Measurements from ENCODE around the gene NTRK2. TPM values are rescaled to one million over a fixed set of nuclear protein-coding genes. Genes with fewer than 3 reads are reported as not detected.

Gene NTRK2
- total and polyA plus RNA-seq, 3 donors from 2014 or later = 5.3 to 10.8 (median 5.6) TPM

DNA sequence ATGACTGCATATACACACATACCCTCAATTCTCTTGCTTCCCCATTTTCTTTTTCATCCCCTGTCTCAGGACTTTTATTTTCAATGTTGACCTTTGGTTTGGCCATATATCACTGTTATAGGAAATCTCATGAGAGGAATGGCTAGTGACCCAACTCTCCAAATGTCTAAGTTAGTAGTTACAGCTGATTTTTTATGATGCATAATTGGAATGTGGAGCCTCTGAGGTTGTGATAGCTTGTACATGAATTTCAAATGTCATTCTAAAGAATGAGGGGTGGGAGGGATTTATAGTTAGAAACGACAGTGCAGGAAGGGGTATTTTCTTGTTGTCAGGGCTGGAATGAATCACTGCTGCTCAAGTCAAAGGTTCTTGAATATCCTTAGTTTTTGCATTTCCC lies 356.1 kb downstream of the NTRK2 start:
- WGBS, 2 donors = 24 to 27% methylated on average over 1 of the region's 1 CpG
- intact Hi-C loops (cut with DNase I; ENCODE audit: low total_unique reads) = no loop called here
- Histone ChIP-seq H3K4me3 (no peak overlapping the region), H3K27ac (no peak overlapping the region), H3K27me3 (no peaks in the 10 kb centered on the region), H3K4me1 (no peaks in the 10 kb centered on the region), H3K9me3 (no peaks in the 10 kb centered on the region), H3K36me3 (ENCODE audit: low read depth, missing control alignments) (no peaks in the 10 kb centered on the region)
- TF ChIP-seq POLR2A (IDR thresholded peaks at IDR 0.05) (no peak), CTCF (IDR thresholded peaks at IDR 0.05) (no peak)
- no peak for DNase-seq

DNA sequence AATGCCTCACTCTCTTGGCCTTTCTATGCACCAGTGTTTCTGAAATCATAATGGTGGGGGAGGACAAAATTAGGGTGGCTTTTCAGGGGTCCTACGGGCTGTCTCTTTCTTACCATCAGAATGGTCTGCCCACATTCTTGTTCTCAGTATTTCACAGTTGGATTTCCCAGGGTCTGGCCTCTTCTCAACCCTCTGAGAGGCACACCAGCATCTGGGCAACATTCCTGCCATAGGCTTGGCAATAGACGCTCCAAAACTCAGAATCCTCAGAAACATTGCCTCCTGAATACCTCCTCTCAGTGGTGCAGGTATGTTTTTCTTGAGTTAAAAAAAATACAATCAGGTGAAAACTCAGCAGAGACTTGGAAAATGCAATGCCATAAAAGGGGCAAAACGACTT lies 358.3 kb downstream of the NTRK2 start:
- no peak for TF ChIP-seq CTCF (IDR thresholded peaks at IDR 0.05)
- no peak for TF ChIP-seq POLR2A (IDR thresholded peaks at IDR 0.05)
- H3K9me3 ChIP-seq = no peaks in the 10 kb centered on the region
- H3K4me1 ChIP-seq = no peaks in the 10 kb centered on the region
- no peak overlapping the region for H3K4me3 ChIP-seq
- H3K27me3 ChIP-seq = no peaks in the 10 kb centered on the region
- intact Hi-C loops (cut with DNase I; ENCODE audit: low total_unique reads) = no loop called here
- DNase-seq = no peak
- 78 to 91% methylated on average over 3 of the region's 3 CpGs for WGBS, 2 donors
- no peak overlapping the region for H3K27ac ChIP-seq
- no peaks in the 10 kb centered on the region for H3K36me3 ChIP-seq (ENCODE audit: low read depth, missing control alignments)

DNA sequence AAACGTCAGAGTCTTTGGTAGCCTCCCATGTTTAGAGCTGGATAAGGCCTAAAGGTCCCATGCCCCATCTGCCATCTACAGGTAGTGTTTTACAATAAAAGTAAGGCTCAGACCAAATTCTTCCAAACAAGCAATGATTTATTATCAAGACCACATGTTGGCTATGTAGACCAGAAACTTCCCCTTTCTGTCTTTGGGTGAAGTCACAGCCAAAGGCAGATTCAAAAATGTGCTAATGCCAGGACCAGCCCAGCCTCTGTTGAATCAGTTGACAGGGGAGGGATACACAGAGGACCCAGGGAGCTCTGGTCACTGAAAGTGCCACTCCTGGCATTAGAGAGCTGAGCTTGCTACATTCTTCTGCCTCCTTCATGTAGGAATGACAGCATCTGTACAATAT lies 360.8 kb downstream of the NTRK2 start:
- WGBS, 2 donors = 50 to 75% methylated on average over 1 of the region's 1 CpG

GRCh38 chr9:85036496-85036895 lies 367.0 kb downstream of the NTRK2 start:
- no peaks in the 10 kb centered on the region for H3K27me3 ChIP-seq
- H3K4me3 ChIP-seq = no peak overlapping the region
- TF ChIP-seq CTCF (IDR thresholded peaks at IDR 0.05) = no peak
- no peak for TF ChIP-seq POLR2A (IDR thresholded peaks at IDR 0.05)
- H3K4me1 ChIP-seq = peaks cover 4% of the 10 kb centered on the region
- no peak overlapping the region for H3K27ac ChIP-seq
- WGBS, 2 donors = 47 to 82% methylated on average over 2 of the region's 2 CpGs
- H3K9me3 ChIP-seq = no peaks in the 10 kb centered on the region
- intact Hi-C loops (cut with DNase I; ENCODE audit: low total_unique reads) = no loop called here
- DNase-seq = no peak
- H3K36me3 ChIP-seq (ENCODE audit: low read depth, missing control alignments) = no peaks in the 10 kb centered on the region

More for the DNA sequence above, 360.8 kb downstream of the NTRK2 start:
- H3K4me1 ChIP-seq = no peaks in the 10 kb centered on the region
- intact Hi-C loops (cut with DNase I; ENCODE audit: low total_unique reads) = no loop called here
- H3K27me3 ChIP-seq = no peaks in the 10 kb centered on the region
- H3K36me3 ChIP-seq (ENCODE audit: low read depth, missing control alignments) = no peaks in the 10 kb centered on the region
- no peak for DNase-seq
- H3K4me3 ChIP-seq = no peak overlapping the region
- TF ChIP-seq POLR2A (IDR thresholded peaks at IDR 0.05) (no peak), CTCF (IDR thresholded peaks at IDR 0.05) (no peak)
- no peaks in the 10 kb centered on the region for H3K9me3 ChIP-seq
- no peak overlapping the region for H3K27ac ChIP-seq

- no peak overlapping the region for H3K4me3 ChIP-seq
- no peak overlapping the region for H3K27ac ChIP-seq
- DNase-seq = no peak
- intact Hi-C loops (cut with DNase I; ENCODE audit: low total_unique reads) = no loop called here
- TF ChIP-seq CTCF (IDR thresholded peaks at IDR 0.05) = no peak
- TF ChIP-seq POLR2A (IDR thresholded peaks at IDR 0.05) = no peak
- H3K4me1 ChIP-seq = peaks cover 5% of the 10 kb centered on the region
- no peaks in the 10 kb centered on the region for H3K9me3 ChIP-seq
- WGBS, 2 donors = 65 to 69% methylated on average over 2 of the region's 2 CpGs
- no peaks in the 10 kb centered on the region for H3K27me3 ChIP-seq
- no peaks in the 10 kb centered on the region for H3K36me3 ChIP-seq (ENCODE audit: low read depth, missing control alignments)
Observed at GRCh38 chr9:85038061-85038460, 368.5 kb downstream of the NTRK2 start.
